GM19351 (cell line): ENCODE measurements around the gene ARID1A.

Experiments
- ATAC-seq: cut with Tn5 transposase; IDR thresholded peaks from one replicate; pipeline ENCODE4 v1.9.1; 2021; ENCODE audit warnings: mild to moderate bottlenecking, moderate library complexity; ENCODE audit not compliant: unreplicated experiment

The ARID1A gene

DNA sequence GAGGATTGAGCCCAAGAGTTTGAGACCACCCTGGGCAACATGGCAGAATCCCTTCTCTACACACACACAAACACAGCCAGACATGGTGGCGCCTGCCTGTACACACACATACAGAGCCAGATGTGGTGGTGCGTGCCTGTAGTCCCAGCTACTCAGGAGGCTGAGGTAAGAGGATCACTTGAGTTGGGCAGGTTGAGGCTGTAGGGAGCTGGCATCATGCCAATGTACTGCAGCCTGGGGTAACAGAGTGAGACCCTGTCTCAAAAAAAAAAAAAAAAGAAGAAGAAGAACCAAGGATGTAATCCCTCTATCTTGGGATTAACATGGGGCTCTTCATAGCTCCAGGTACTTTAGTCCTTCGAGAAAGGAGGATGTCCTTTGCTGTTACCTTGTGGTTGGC lies 62.5 kb downstream of the ARID1A start:
- ATAC-seq: no peak

DNA sequence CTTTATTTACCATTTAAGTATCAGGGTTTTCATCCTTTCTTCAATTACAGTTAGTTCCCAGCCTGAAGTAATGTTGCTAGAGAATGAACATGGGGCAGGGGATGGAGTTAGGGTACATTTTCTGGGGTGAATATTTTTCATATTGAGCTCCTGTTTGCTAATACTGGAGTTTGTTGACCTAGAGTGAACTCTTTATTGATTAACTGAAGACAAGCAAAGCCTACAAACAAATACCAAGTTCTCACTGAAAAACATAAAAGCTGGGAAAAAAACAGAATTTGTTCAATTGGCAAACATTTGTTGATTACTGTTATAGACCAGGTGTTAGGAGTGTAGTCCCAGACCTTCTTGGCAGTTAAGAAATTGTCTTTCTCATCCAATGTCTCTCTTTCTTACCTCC lies 63.7 kb downstream of the ARID1A start:
- ATAC-seq: no peak

DNA sequence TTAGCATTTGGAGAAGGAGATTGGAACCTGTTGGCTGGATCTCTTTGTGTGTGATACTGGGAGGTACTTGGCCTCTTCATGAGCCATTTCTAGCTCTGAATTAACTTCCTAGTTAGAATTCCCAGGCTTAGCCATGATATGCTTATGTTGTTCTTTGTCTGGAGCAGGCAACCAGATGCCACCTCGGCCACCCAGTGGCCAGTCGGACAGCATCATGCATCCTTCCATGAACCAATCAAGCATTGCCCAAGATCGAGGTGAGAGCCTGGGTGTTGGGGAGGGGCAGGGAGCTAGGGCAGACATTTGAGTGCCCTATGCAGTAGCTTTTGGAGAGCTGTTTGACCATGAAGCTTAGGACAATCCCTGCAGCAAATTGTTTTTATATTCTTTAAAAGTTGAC lies 65.4 kb downstream of the ARID1A start:
- ATAC-seq: no peak

DNA sequence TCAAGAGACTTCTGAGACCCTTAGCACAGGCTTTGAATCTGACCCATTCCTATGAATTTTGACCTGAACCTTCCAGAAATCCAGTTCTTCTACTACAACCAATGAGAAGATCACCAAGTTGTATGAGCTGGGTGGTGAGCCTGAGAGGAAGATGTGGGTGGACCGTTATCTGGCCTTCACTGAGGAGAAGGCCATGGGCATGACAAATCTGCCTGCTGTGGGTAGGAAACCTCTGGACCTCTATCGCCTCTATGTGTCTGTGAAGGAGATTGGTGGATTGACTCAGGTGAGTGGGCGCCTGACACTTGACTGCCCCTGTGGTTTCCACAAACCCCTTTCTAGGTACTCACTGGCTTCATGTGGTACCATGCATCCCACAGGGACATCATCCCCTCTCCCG lies 71.9 kb downstream of the ARID1A start:
- ATAC-seq: no peak

DNA sequence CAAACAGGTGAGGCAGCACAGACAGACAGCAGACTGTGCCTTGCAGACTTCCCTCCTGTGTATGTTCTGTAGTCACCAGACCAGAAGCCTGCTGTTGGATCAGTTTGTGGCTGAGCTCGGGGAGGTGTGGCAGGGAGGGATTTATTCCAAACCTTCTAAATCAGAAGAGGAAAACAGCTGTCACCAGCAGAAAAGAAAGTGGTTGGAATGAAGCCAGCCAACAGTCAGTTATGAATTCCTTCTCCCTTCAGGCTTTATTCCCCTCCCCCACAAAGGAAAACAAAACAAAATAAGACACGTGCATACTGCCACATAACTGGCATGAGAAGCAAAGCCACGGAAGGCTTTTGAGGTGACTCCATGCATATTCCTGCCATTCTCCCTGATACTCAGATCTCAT lies 72.9 kb downstream of the ARID1A start:
- no peak for ATAC-seq

DNA sequence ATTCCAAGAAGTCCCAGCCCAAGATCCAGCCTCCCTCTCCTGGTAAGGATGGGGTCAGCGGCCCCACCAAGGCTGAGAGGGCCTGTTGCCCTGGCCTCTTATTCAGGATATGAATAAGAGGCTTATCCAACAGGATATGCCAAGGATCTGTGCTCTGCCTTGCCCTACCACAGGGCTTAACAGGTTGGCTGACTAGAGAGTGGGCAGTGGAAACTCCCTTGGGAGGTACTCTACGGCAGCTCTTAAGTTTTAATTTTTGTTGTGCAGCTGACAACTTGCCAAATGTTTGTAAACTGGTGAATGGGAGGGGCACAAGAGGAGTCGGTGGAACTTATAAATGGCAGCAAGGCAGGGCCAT lies 75.4 kb downstream of the ARID1A start:
- ATAC-seq: no peak

DNA sequence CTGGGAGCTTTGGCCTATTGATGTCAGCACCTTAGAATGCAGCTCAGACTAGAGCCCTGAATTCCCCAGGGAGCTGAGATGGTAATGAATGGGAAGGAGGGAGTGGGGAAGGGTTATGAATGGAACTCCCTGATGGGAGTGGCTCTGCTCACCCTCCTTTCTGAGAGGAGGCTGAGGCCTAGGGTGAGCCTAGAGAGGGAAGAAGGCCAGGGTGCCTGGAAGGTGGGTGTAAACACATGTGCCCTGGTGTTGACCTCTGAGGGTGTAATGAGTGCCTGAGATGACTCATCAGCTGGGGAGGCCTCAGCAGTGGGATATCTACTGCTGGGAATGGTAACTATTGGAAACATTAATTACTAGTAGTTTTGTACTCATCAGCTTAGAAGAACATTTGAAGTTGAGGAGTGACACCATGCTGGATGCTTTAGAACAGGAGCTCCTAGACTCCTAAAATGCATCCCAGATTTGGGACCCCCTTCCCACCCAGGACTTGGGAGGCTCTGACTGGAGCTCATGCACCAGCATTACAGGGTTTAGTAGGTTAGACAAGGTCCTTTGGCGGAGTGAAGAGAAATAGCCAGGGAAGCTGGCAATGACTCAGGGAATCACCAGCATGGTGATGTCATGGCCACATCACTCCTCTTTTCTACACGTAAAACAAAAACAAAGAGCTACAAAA lies 76.0 kb downstream of the ARID1A start:
- no peak for ATAC-seq

DNA sequence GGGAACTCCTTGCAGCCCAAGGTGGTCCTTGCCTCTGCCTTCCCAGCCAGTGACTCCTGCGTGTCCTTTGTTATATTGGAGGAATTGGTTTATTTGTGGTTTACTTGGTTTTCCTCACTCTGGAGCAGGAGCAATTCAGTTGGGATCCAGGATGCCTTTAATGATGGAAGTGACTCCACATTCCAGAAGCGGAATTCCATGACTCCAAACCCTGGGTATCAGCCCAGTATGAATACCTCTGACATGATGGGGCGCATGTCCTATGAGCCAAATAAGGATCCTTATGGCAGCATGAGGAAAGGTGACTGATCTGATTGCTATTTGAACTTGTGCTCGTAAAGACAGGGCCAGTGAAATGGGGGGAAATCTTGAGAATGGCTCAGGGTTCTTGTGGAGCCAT lies 76.9 kb downstream of the ARID1A start:
- ATAC-seq: no peak

DNA sequence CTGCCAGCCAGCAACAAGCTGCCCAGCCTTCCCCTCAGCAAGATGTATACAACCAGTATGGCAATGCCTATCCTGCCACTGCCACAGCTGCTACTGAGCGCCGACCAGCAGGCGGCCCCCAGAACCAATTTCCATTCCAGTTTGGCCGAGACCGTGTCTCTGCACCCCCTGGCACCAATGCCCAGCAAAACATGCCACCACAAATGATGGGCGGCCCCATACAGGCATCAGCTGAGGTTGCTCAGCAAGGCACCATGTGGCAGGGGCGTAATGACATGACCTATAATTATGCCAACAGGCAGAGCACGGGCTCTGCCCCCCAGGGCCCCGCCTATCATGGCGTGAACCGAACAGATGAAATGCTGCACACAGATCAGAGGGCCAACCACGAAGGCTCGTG lies 78.6 kb downstream of the ARID1A start:
- ATAC-seq: no peak

DNA sequence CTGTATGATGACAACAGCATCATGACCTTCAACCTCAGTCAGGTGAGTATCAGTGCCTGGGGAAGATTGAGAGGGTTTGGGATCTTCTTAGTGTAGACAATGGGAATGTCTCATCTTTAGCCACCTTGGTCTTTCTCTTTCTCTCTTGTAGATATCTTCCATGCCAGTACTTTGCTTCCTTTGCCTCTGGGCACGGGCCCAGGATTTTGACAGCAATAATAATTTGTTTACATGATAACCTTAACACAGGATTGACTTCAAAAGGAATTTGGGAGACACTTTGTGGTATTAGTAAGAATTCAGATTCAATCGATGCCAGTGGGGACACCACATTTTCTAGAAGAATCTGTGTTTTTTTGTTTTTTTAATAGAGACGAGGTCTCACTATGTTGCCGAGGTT lies 79.9 kb downstream of the ARID1A start:
- ATAC-seq: no peak

DNA sequence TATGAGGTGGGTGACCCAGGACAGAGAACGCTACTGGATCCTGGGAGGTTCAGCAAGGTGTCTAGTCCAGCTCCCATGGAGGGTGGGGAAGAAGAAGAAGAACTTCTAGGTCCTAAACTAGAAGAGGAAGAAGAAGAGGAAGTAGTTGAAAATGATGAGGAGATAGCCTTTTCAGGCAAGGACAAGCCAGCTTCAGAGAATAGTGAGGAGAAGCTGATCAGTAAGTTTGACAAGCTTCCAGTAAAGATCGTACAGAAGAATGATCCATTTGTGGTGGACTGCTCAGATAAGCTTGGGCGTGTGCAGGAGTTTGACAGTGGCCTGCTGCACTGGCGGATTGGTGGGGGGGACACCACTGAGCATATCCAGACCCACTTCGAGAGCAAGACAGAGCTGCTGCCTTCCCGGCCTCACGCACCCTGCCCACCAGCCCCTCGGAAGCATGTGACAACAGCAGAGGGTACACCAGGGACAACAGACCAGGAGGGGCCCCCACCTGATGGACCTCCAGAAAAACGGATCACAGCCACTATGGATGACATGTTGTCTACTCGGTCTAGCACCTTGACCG lies 83.4 kb downstream of the ARID1A start:
- ATAC-seq: no peak

DNA sequence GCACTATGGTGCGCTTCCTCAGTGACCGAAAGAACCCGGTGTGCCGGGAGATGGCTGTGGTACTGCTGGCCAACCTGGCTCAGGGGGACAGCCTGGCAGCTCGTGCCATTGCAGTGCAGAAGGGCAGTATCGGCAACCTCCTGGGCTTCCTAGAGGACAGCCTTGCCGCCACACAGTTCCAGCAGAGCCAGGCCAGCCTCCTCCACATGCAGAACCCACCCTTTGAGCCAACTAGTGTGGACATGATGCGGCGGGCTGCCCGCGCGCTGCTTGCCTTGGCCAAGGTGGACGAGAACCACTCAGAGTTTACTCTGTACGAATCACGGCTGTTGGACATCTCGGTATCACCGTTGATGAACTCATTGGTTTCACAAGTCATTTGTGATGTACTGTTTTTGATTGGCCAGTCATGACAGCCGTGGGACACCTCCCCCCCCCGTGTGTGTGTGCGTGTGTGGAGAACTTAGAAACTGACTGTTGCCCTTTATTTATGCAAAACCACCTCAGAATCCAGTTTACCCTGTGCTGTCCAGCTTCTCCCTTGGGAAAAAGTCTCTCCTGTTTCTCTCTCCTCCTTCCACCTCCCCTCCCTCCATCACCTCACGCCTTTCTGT lies 84.6 kb downstream of the ARID1A start:
- ATAC-seq: no peak

DNA sequence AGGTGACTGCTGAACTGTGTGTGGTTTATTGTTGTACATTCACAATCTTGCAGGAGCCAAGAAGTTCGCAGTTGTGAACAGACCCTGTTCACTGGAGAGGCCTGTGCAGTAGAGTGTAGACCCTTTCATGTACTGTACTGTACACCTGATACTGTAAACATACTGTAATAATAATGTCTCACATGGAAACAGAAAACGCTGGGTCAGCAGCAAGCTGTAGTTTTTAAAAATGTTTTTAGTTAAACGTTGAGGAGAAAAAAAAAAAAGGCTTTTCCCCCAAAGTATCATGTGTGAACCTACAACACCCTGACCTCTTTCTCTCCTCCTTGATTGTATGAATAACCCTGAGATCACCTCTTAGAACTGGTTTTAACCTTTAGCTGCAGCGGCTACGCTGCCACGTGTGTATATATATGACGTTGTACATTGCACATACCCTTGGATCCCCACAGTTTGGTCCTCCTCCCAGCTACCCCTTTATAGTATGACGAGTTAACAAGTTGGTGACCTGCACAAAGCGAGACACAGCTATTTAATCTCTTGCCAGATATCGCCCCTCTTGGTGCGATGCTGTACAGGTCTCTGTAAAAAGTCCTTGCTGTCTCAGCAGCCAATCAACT lies 85.5 kb downstream of the ARID1A start:
- no peak for ATAC-seq

DNA sequence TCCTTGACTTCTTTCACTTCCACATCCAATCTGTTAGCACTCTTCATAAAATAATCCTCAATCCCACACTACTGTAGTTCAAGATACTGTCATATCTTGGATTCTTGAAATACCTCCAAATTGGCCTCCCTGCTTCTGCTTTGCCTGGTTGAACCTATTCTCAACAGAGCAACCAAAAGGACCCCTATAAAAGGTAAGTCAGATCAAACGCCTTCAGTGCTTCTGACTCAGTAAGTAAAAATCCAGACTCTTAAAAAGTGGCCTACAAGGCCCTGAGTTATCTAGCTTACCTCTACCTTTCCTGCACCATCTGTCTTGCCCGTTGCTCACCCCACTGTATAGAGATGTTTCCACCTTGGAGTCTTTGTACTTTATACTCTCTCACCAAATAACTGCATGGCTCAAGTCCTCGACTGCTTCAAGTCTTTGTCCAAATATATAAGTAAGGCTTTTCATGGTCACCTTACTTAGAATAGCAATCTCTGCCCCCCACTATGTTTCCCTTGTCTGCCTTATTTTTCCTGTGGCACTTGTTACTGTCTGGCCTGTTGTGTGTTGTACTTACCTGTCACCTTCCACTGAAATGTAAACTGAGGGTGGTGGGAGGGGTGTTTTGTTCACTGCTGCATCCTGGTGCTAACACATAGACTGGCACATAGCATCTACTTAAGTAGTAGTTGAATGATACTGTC lies 86.9 kb downstream of the ARID1A start:
- no peak for ATAC-seq

DNA sequence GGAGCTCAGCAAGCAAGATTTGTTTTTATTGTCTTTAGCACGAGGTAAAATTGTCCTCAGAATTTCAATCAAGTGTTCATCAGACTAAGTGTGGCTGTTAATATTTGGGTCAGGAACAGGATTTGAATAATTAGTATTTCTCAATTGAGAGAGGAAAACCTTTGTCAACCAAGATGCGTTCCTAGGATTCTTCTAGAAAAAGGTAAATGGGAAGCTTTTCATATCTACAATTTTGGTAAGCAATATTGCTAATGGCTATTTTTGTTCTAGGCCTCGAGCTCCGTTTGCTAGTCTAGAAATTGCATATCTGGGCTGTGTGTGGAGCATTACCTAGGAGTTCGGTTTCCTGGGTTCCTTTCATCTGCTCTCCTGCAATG lies 87.8 kb downstream of the ARID1A start:
- ATAC-seq: no peak

DNA sequence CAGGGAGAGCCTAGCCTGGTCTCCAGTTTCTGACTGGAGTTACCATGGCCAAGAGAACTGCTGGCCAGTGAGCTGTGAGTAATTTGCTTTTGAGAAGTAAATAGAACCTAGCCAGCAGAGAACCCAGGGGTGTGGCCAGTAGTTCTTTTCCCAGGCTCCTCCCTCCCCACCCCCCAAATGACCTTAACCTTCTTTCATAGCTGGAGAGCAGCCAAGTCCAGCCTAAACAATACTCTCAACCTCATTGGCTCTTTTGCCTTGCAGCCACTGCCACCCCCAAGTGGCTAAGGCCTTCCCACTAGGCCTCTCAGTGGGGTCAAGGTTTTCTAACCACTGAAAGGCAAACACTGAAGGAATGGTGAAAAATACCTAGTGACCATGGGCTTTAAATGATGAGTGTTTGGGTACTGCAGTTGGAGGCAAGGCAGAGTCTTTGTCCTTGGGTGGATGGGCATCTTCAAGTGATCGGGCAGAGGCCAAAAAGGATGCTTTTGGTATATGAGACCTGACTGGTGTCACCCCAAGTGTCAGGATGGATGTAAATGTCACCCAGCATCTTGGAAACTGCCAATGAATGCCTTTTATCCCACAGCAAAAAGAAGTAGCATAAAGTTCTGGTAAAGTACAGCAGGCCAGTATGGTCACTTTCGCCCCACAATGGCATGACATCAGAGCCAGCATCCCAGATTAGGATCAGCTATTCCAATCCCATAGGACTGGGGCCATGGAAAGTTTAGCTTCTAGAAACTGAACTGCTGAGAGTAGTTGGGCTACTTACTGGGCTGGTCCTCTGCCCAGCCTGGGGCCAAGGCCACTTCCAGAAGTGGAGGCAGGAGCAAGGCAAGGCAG lies 88.4 kb downstream of the ARID1A start:
- ATAC-seq: no peak

DNA sequence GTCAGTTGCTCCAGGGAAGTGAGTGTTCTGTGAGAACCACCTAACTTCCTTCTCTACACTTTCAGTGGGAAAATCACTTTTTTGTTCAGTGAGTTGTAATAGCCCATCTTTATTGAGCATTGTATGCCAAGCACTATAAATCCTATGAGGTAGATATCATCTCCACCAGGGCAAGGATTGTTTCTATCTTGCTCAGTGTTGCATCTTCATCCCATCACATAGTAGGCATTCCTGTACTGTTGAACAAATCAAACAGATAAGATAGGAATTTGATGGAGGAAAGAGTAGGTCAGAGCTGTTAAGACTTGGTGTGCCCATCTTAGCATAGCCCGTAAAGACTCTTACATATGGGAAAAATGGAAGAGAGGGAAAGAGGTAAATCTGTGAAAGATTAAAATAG lies 89.1 kb downstream of the ARID1A start:
- no peak for ATAC-seq

DNA sequence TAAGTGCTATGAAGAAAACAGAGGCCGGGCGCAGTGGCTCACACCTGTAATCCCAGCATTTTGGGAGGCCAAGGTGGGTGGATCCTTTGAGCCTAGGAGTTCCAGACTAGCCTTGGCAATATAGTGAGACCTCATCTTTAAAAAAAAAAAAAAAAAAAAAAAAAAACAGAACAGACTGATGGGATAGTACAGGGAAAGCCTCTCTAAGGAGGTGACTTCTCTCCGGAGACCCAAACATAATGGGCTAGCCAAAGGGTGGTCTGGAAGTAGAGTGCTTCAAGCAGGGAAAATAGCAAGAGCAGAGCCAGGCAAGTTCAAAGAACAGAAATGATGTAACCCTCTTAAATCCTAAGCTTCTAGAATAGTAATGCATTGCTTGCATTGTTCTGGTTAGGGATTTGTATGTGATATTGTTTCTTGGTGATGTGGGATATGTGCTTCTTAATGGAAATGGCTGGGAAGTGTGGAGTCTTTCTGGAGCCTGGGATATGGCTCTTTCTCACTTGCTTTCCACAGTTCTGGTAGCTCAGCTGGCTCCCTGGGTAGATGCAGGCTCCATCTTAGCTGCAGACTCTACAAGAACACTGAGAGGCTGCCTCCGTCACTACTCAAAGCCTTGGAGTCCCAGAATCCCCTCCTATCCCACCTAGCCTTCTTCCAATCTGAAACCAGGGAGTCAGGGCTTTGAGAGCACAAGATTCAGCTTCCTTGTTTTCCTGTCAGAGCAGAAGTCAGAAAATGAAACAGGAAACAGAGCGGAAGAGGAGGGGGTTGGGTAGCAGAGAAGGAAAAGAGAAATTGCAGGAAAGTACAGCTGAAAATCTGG lies 90.0 kb downstream of the ARID1A start:
- ATAC-seq: no peak

DNA sequence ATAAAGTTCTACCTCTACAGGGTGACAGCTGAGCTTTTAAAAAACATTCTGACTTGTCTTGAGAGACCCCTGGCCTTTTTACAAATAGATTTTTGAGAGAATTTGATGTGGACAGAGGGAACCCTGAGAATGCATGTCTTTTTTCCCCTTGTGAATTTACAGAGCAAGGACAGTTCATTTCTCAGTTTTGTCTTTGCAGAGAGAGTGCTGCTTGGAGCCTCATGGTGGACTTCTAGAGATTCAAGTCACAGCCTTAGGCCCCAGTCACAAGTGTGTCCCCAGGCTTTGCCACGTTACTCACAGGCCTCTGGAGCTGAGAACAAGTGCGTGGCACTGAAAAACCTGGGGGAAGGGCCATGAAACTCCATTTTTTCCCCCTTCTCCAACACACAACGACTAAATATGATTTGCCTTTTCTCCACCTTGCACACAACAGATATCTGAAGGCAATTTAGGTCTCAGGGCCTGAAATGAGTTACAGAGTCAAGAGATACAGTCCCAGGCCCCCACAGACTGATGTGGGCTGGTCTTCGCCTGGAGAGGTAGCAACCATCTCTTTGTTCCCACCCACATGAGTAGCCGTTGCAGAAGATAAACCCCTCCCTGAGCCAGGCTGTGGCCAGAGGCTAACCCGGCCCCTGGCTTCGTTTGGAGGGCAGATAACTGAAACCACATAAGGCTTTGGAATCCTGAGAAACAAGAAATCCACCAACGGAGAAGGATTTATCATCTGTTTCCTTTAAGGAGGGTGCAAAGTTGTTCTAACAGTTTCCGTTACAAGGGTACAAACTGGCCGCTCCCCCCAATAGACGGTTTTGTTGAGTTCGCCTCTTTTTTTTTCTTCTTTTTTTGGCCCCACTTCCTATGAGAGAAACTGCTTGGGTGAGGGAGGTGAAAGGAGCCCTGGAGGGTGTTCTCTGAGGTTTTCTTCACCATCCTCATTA lies 90.9 kb downstream of the ARID1A start:
- ATAC-seq: peak; percentile 27
